T-helper 2 cell treated with Interferon-gamma antibody and Interleukin-4, amounts not matched to agents 100 ng/mL and 5 ng/mL, for 36 hours (primary cell): ENCODE results near the gene MT1X. TPM values are rescaled to one million over a fixed set of nuclear protein-coding genes. Genes with fewer than 3 reads are reported as not detected.
"Not testable (repeated sequence)": the region's sequence is repeated elsewhere in the genome, so short reads cannot be mapped to it uniquely, and the experiment has no call there.

Source experiments
- intact Hi-C: fragments of 100-400 bp; cut with micrococcal nuclease; formaldehyde crosslinking; loops from one replicate; pipeline ENCODE4 v1.15.1; 2023
- total RNA-seq: library from RNA; stranded (reverse); gene quantifications from 2 replicates; pipeline ENCODE4 v1.2.3, GENCODE V29; 2022

The MT1X gene
- total RNA-seq, 1 donor from 2014 or later, result 64.6 TPM

DNA sequence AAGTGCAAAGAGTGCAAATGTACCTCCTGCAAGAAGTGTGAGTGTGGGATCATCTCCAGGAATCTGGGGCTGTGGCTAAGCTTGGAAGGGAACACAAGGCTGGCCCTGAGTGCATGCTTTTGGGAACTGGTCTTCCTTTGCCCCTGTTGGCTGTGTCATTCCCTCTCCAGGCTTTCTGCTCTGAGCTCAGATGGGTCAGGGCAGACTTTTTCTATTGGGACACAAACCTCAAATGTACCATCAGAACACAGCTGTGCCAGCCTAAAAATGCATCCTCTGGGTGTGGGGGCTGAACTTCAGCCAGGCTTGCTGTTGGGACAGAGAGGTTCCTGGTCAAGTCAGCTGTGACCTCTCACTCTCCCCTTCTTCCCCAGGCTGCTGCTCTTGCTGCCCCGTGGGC lies 29.7 kb upstream of the MT1X start:
- intact Hi-C loops, result no loop called here

- intact Hi-C loops, result no loop called here
These were observed 29.1 kb upstream of the MT1X start for GRCh38 chr16:56653218-56653617.

- intact Hi-C loops, result loop anchor here (2.0 kb wide), 3 partner anchors 15 to 45 kb away; partner anchors contain the start of gene MT1X
These were observed 24.5 kb upstream of the MT1X start, which contains the start of gene MT1F for GRCh38 chr16:56657555-56658326. Gene MT1F (plus strand): TSS chr16:56657959. CDS start chr16:56658059, 100 bp downstream.

DNA sequence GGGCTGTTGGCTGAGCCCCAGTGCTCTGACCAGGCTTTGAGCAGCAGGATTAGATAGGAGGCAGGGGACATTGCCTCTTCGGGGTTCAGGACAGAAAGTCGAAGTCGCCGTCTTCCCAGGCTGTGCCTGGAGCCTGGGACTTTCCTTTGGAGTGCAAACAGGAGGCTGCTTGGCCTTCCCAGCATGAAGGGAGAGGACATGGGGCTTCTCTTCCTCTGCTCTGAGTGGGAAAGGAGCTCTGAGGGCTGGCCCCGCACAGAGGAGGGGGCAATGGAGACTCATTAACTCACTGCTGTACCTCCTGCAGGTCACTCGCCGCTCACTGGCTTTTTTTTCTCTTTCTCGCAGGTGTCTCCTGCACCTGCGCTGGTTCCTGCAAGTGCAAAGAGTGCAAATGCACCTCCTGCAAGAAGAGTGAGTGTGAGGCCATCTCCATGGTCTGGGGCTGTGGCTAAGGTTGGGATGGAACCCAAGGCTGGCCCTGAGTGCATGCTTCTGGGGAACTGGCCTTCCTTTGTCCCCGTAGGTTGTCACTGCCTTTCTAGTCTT lies 23.9 kb upstream of the MT1X start:
- intact Hi-C loops, result loop anchor here (2.0 kb wide), 2 partner anchors 24 to 44 kb away; partner anchors contain the start of gene MT1X

GRCh38 chr16:56662357-56663354 lies 19.6 kb upstream of the MT1X start:
- intact Hi-C loops, result no loop called here

DNA sequence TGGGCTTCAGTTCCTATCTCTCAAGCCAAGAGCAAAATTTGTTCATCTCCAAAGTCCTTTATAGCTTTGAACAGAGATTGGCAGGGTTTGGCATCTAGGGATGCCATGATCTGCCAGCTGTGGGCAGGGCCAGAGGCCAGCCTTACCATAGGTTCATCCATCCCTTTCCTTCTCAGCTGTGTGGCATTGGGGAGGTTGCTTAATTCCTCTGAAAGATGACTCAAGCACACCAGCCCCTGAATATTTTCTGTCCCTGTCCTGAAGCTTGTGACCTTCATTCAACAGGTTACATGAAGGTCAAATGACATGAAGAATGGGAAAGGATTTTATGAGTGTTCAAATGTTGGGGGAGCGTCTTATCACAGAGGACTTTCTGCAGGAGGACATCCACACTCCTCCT lies 17.8 kb upstream of the MT1X start:
- intact Hi-C loops, result no loop called here

- intact Hi-C loops, result not testable (repeated sequence)
These were observed 16.7 kb upstream of the MT1X start for GRCh38 chr16:56665286-56666261.

- intact Hi-C loops, result no loop called here
These were observed 14.4 kb upstream of the MT1X start, which contains the start of gene MT1G for GRCh38 chr16:56667581-56668571. Gene MT1G (minus strand): TSS chr16:56668065. CDS start chr16:56667993, 72 bp downstream.

DNA sequence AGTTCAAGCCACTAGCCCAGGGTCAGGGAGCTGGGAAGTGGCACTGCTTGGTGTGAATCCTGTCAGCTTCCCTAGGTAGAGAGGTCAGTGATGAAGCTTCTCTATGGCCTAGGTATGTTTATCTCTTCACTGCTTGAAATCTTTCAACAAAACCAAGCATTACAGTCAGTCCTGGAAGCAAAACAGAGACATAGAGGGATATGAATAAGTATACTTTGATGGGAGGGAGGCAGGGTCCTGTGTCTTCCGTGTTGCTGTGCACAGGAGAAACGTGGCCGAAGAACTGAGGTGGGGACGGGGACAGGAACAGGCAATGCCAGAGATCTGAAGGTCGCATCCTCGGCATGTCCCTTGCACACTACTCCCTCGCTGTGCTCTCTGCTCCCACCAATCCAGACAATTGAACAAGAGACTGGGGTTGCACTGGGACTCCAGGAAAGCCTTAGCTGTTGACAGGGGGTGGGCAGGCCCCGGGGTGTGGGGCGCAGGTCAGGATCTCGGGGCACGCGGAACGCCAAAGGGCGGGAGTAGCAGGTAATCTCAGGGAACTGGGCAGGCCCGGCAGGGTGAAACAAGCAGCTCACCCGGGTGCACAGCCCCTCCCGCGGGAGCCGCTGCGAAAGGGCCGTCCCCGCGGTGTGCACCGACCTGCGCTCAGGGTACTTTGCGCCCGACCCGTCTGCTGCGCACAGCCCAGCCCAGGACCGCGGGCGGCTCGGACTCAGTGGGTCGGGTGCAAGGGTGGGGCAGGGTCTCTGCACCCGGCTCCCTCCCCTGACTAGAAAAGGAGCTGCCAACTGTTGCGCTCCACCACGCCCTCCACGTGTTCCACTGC lies 13.0 kb upstream of the MT1X start, which contains the start of gene MT1H:
TSS of gene MT1H (plus strand) at position 810 of the 835 bp plus-strand sequence. CDS start 71 bp downstream, outside the sequence.
- intact Hi-C loops, result no loop called here

- intact Hi-C loops, result no loop called here
These were observed 12.2 kb upstream of the MT1X start for GRCh38 chr16:56669840-56670619.

DNA sequence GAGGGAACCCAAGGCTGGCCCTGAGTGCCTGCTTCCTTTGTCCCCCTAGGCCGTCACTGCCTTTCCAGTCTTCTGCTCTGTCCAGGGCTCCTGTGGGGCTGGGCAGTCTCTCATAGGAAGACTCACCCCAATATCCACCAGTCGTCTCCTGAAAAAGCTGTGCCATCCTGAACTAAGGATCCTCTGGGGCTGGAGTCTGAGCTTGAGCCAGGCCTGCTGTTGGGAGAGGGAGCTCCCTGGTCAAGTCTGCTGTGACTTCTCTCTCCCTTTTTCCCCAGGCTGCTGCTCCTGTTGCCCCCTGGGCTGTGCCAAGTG lies 11.7 kb upstream of the MT1X start:
- intact Hi-C loops, result no loop called here

DNA sequence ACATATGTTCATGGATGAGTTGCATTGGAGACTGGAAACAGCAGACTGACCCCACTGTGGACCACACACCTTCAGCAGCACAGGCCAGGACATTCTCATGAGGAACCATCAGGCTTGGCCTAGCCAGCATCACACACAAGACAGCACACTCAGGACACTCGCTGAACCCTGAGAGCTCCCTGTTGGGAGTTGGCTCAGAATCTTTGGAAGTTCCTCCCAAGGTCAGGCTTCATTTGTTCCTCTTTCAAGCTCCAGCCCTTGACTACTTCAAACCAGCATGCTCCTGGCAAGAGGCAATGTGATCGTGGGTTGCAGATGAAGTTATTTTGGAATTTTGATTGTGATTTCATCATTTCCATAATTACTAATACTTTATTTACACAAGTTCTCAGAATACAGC lies 10.6 kb upstream of the MT1X start:
- intact Hi-C loops, result not testable (repeated sequence)

- intact Hi-C loops, result not testable (repeated sequence)
These were observed 10.1 kb upstream of the MT1X start for GRCh38 chr16:56672171-56672570.

DNA sequence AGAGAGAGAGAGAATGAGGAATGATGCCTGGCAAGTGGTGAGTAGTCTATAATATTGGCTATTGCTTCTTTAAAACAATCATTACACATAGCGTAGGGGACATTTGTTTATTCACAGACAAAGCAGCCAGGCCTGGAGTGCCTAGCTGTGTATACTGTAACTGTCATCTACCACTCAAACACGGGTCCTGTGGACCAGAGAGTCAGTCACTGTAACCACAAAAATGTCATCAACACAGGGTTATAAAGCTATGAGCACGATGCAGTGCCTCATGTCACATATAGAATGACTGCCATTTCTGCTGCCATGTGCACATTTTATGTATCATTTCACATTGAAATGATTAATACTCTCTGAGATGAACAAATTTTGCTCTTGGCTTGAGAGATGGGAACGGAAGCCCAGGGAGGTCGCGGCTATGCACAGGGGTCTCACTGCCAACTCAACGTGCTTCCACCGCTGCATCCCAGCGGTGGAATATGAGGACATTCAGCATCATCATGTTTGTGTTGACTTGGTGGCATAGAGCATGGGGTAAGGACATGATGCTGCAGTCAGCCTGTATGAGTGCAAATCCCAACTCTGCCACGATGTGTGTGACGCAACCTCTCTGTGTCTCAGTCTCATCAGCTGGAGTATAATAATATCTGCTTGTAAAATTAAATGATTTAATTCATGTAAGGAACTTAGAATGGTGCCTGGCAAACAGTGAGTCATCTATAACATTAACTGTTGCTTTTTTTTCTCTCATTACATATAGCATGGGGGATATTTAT lies 9.3 kb upstream of the MT1X start:
- intact Hi-C loops, result no loop called here

GRCh38 chr16:56673921-56674320 lies 8.3 kb upstream of the MT1X start:
- intact Hi-C loops, result no loop called here

GRCh38 chr16:56674570-56674969 lies 7.7 kb upstream of the MT1X start:
- intact Hi-C loops, result not testable (repeated sequence)
